GM18505 (cell line): Measurements from ENCODE around the gene PPP2R2D.

Experiments
- ATAC-seq: cut with Tn5 transposase; IDR thresholded peaks from one replicate; pipeline ENCODE4 v1.9.1; 2021; ENCODE audit not compliant: unreplicated experiment
- POLR2A ChIP-seq: IDR thresholded peaks from 4 replicates; pipeline ENCODE4 v1.6.1; 2011; ENCODE audit warnings: borderline replicate concordance; ENCODE audit not compliant: insufficient read depth, insufficient read length; ENCODE audit errors: extremely low read depth

The PPP2R2D gene

GRCh38 chr10:131925716-131926115 is 24.9 kb downstream of the PPP2R2D start:
- no peak for TF ChIP-seq POLR2A
- ATAC-seq: no peak

GRCh38 chr10:131926253-131926652 is 25.4 kb downstream of the PPP2R2D start:
- TF ChIP-seq POLR2A: no peak
- no peak for ATAC-seq

- no peak for ATAC-seq
- TF ChIP-seq POLR2A: no peak
Measured at GRCh38 chr10:131926743-131927595, 26.2 kb downstream of the PPP2R2D start.

- no peak for TF ChIP-seq POLR2A
- peak; percentile 86 for ATAC-seq
Measured at GRCh38 chr10:131928248-131929095, 27.7 kb downstream of the PPP2R2D start.

GRCh38 chr10:131929122-131929845 is 28.5 kb downstream of the PPP2R2D start:
- ATAC-seq: no peak
- no peak for TF ChIP-seq POLR2A

- no peak for TF ChIP-seq POLR2A
- no peak for ATAC-seq
Measured at GRCh38 chr10:131930150-131930549, 29.3 kb downstream of the PPP2R2D start.

GRCh38 chr10:131930586-131931330 is 29.9 kb downstream of the PPP2R2D start:
- no peak for ATAC-seq
- TF ChIP-seq POLR2A: no peak

GRCh38 chr10:131931981-131932380 is 31.2 kb downstream of the PPP2R2D start:
- TF ChIP-seq POLR2A: no peak
- ATAC-seq: no peak

GRCh38 chr10:131933016-131933695 is 32.3 kb downstream of the PPP2R2D start:
- no peak for ATAC-seq
- TF ChIP-seq POLR2A: no peak

GRCh38 chr10:131933696-131934086 is 32.9 kb downstream of the PPP2R2D start:
- ATAC-seq: no peak
- no peak for TF ChIP-seq POLR2A

GRCh38 chr10:131934769-131935168 is 34.0 kb downstream of the PPP2R2D start:
- TF ChIP-seq POLR2A: no peak
- ATAC-seq: no peak

- TF ChIP-seq POLR2A: no peak
- no peak for ATAC-seq
Measured at GRCh38 chr10:131935260-131935659, 34.5 kb downstream of the PPP2R2D start.
